ENCODE measurements around the gene SARNP.

DNA sequence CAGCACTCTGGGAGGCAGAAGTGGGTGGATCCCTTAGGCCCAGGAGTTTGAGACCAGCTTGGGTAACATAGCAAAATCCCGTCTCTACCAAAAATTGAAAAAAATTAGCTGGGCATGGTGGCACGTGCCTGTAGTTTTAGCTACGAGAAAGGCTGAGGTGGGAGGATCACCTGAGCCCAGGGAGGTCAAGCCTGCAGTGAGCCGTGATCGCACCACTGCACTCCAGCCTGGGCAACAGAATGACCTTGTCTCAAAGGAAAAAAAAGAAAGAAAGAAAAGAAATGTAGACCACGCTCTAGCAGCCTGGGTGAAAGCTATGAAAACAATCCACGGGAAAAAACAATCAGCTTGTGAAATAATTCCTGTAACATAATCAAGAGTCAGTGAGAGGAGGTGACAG lies 29.0 kb downstream of the SARNP start:
- TF ChIP-seq EZH2phosphoT487 (IDR thresholded peaks at IDR 0.05): no peak
- TF ChIP-seq EZH2 (IDR thresholded peaks at IDR 0.05): no peak
